Ovary (tissue), 9 donors: ENCODE data around the gene GALNTL6. TPM values are rescaled to one million over a fixed set of nuclear protein-coding genes. Genes with fewer than 3 reads are reported as not detected.

Source experiments
- DNase-seq, 5 donors: peaks; one replicate each; pipeline ENCODE4 v3.0.0-alpha.2; 2019 to 2020
- H3K27ac ChIP-seq, 2 donors: fragments of 200-600 bp; one replicate each; pipeline versions ENCODE4 v1.5.1 to v1.8.0; 2019 to 2022
- H3K27me3 ChIP-seq: fragments of 200-600 bp; one replicate; pipeline ENCODE4 v1.8.0; 2022
- H3K36me3 ChIP-seq: fragments of 200-600 bp; sonication (generic); one replicate; pipeline ENCODE4 v1.5.1; 2019
- H3K4me1 ChIP-seq: one replicate; pipeline ENCODE4 v1.8.1; 2013; ENCODE audit warnings: mild to moderate bottlenecking, moderate library complexity; ENCODE audit not compliant: insufficient read depth
- H3K4me3 ChIP-seq: fragments of 200-600 bp; sonication (generic); one replicate; pipeline ENCODE4 v1.5.1; 2017
- H3K9me3 ChIP-seq, 2 donors: fragments of 200-600 bp in 1 of 2; sonication (generic) in 1 of 2; one replicate each; pipeline versions ENCODE4 v1.5.1 to v1.8.1; 2013 to 2019; ENCODE audit warnings: mild to moderate bottlenecking in 1 of 2, moderate library complexity in 1 of 2
- EP300 ChIP-seq: sonication (generic); formaldehyde crosslinking; IDR thresholded peaks from one replicate; pipeline ENCODE4 v1.6.1; 2017; ENCODE audit warnings: antibody characterized with exemption
- POLR2A ChIP-seq: fragments of 450-650 bp; IDR thresholded peaks from one replicate; pipeline ENCODE4 v1.6.1; 2017; ENCODE audit warnings: antibody characterized with exemption, mild to moderate bottlenecking, moderate library complexity
- WGBS, 3 donors: extraction: QIAGEN DNeasy Blood & Tissue Kit in 1 of 3; methylation state at CpG; one replicate each; pipeline versions ENCODE4 v1.1.5 to v1.1.7; 2013 to 2017; 5-methylcytosine and 5-hydroxymethylcytosine counted together
- intact Hi-C, 4 donors: fragments of 100-400 bp; cut with DNase I; formaldehyde crosslinking; loops; one replicate each; pipeline versions ENCODE4 v1.11.0 to v1.15.1; 2022 to 2023
- polyA plus RNA-seq, 2 donors: library from polyadenylated mRNA; stranded (reverse); fragments of 200-250 nt in 1 of 2; fragments of 350-450 nt in 1 of 2; fragmentation: Illumina TruSeq in 1 of 2; extraction: RNeasy Lipid Tissue Mini Kit (QIAGEN cat#74804) in 1 of 2; gene quantifications; one replicate each; pipeline ENCODE4 v1.2.3, GENCODE V29; 2013 to 2014
- total RNA-seq, 7 donors: library from RNA; depleted of rRNA in 2 of 7; stranded (reverse); fragments of >200 nt in 2 of 7; fragmentation: NEBNext Ultra II Directional in 3 of 7; extraction: Animal tissue kit (Norgen Biotek cat#: 25700) in 3 of 7; gene quantifications; one replicate each; pipeline versions ENCODE4 v1.1.0 to v1.2.4, GENCODE V29; 2016 to 2023
- TF ChIP-seq, protein P1 (sequence below), 3 donors: fragments of 450-650 bp in 2 of 3; fragments of 200-600 bp in 1 of 3; IDR thresholded peaks; one replicate each; pipeline versions ENCODE4 v1.5.1 to v1.8.0; 2016 to 2022; ENCODE audit warnings: antibody characterized with exemption in 3 of 3, mild to moderate bottlenecking in 1 of 3
- donor health status: DM: no; HTN: no; CAD: no; lungs with moderate emphysema.
- donor health status: DM: no; HTN: no; CAD: no.
- donor health status: Bipolar disorder and iron deficiency.
- donor health status: DM: yes; HTN: yes; CAD: no.
- donor health status: DM: no; HTN: no; CAD: no.
- donor health status: DM: yes; HTN: yes; CAD: no.

Gene GALNTL6
- total and polyA plus RNA-seq, 9 donors: 0.11 to 1.8 TPM; not detected in 7

DNA sequence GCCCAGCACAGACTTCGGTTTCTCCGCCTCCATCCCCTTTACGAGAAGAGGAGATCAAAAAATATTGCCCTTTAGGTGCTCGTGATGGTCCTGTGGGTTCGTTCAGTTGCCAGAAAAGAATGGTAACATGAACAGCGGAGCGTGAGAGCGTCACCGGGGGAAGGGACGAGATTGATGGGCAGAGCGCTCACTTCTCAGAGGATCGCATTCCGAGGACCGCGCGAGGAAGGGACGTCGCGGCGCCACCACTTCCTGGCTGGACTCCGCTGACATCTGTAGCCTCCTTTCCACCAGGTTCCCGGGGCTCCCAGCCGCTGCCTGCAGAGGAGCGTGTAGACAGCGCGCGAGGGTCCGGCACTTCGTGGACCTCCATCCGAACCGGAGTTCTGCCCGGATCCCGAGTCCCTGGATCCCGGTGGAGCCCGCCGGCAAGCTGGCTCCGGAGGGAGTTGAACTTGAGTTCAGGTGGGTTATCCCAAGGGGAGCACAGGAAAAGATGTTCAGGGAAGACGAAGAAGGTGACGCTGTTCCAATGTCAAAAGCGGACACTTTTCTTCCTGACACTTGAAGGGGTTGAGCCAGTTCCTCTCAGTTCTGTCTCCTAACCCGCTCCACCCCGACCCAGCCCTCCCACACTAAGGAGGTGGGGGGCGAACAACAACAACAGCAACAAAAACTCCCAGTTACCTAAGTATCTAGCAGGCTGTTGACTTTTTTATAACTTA is 484 bp downstream of the GALNTL6 start:
- 2 to 6% (median 6%) methylated on average over 43 of the region's 43 CpGs for WGBS, 3 donors
- no peak for DNase-seq

DNA sequence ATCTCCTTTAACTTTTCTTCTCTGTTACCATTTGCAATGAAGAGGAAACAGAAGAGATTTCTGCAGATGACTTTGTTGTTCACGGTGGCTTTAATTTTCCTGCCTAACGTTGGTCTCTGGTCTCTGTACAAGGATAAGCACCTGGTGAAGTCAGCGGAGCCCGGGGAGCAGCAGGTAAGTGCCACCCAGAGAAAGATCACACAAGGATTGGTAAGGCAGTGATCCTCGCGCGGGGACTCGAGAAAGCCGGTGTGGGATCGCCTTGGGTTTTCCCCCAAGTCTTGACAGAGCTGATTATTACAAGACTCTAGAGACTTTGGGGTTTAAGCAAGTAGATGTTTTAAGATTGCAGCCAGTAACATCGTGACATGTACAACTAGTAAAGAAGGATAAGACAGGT is 1.3 kb downstream of the GALNTL6 start:
- WGBS, 3 donors: 71 to 80% (median 76%) methylated on average over 11 of the region's 11 CpGs
- intact Hi-C loops: no loop called here
- Histone ChIP-seq H3K27ac (no peak overlapping the region), H3K36me3 (no peaks in the 10 kb centered on the region), H3K27me3 (no peaks in the 10 kb centered on the region), H3K4me1 (peaks cover 7% of the 10 kb centered on the region), H3K4me3 (no peak overlapping the region), H3K9me3 (no peaks in the 10 kb centered on the region)
- DNase-seq: no peak
- TF ChIP-seq POLR2A (no peak), EP300 (no peak)
- TF ChIP-seq, protein P1, sequence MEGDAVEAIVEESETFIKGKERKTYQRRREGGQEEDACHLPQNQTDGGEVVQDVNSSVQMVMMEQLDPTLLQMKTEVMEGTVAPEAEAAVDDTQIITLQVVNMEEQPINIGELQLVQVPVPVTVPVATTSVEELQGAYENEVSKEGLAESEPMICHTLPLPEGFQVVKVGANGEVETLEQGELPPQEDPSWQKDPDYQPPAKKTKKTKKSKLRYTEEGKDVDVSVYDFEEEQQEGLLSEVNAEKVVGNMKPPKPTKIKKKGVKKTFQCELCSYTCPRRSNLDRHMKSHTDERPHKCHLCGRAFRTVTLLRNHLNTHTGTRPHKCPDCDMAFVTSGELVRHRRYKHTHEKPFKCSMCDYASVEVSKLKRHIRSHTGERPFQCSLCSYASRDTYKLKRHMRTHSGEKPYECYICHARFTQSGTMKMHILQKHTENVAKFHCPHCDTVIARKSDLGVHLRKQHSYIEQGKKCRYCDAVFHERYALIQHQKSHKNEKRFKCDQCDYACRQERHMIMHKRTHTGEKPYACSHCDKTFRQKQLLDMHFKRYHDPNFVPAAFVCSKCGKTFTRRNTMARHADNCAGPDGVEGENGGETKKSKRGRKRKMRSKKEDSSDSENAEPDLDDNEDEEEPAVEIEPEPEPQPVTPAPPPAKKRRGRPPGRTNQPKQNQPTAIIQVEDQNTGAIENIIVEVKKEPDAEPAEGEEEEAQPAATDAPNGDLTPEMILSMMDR (IDR thresholded peaks at IDR 0.05): no peak

More for the DNA sequence above, 484 bp downstream of the GALNTL6 start:
- H3K27me3 ChIP-seq: no peaks in the 10 kb centered on the region
- H3K36me3 ChIP-seq: no peaks in the 10 kb centered on the region
- intact Hi-C loops: no loop called here
- H3K27ac ChIP-seq: no peak overlapping the region
- peaks cover 7% of the 10 kb centered on the region for H3K4me1 ChIP-seq
- no peak for TF ChIP-seq EP300
- TF ChIP-seq, protein P1 (IDR thresholded peaks at IDR 0.05): no peak
- TF ChIP-seq POLR2A: no peak
- H3K4me3 ChIP-seq: no peak overlapping the region
- H3K9me3 ChIP-seq: no peaks in the 10 kb centered on the region

DNA sequence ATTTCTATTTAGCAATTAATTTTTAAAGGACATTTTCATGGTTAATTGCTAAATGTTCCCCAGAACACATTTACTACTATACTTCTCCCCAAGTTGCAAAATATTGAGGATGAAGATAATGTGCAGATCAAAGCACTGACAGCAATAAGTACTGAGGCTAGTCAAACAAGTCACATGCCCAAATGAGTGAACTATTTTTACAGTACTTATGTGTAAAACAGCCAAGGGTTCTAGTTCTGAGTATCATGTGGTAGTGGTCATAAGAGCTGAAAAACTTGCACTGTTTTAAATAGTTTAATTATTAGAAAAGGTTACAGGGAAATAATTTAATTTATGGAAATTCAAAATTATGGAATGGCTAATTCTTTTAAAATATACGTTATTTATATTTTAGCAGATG is 3.8 kb downstream of the GALNTL6 start:
- TF ChIP-seq, protein P1 (IDR thresholded peaks at IDR 0.05): no peak
- TF ChIP-seq EP300: no peak
- TF ChIP-seq POLR2A: no peak
- H3K27ac ChIP-seq: no peak overlapping the region
- intact Hi-C loops: no loop called here
- DNase-seq: no peak
- H3K4me3 ChIP-seq: no peak overlapping the region
- no peaks in the 10 kb centered on the region for H3K9me3 ChIP-seq
- no peaks in the 10 kb centered on the region for H3K36me3 ChIP-seq
- peaks cover 7% of the 10 kb centered on the region for H3K4me1 ChIP-seq
- no peaks in the 10 kb centered on the region for H3K27me3 ChIP-seq
- 69 to 71% (median 71%) methylated on average over 1 of the region's 1 CpG for WGBS, 3 donors

DNA sequence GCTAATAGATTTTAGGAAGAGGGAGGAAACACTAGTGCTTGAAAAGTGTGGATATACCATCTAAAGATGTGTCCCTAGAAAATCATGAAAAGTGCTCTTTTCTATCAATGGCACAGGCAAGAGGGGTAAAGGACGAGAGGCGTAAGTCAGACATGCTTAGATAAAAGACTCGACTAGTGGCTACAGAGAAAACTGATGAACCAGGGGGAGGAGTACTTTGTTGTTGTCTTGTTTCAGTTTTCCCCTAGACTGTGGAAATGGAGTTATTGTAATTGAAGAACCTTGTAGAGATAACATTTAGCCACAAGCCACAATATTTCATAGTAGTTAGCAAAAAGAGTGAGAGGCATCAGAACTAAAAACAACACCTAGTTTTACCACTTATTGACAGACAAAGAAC is 21.4 kb downstream of the GALNTL6 start:
- no peaks in the 10 kb centered on the region for H3K9me3 ChIP-seq
- H3K27ac ChIP-seq: no peak overlapping the region
- intact Hi-C loops: no loop called here
- TF ChIP-seq, protein P1 (IDR thresholded peaks at IDR 0.05): no peak
- TF ChIP-seq POLR2A (no peak), EP300 (no peak)
- no peak overlapping the region for H3K4me3 ChIP-seq
- WGBS, 3 donors: 7 to 18% (median 10%) methylated on average over 3 of the region's 3 CpGs
- DNase-seq: no peak
- H3K36me3 ChIP-seq: no peaks in the 10 kb centered on the region
- H3K27me3 ChIP-seq: no peaks in the 10 kb centered on the region
- no peaks in the 10 kb centered on the region for H3K4me1 ChIP-seq
